ENCODE measurements around the gene CLDN5. TPM values are rescaled to one million over a fixed set of nuclear protein-coding genes. Genes with fewer than 3 reads are reported as not detected.

Gene CLDN5
- total RNA-seq, 1 donor from 2014 or later: 1.6 TPM

- Histone ChIP-seq H3K27me3 (ENCODE audit: control insufficient read depth, insufficient read depth, low read length) (no peaks in the 10 kb centered on the region), H3K36me3 (ENCODE audit: control insufficient read depth, insufficient read depth, low read length) (no peaks in the 10 kb centered on the region), H3K4me3 (ENCODE audit: low read depth, low read length) (no peak overlapping the region)
- no peak for DNase-seq (ENCODE audit: low read depth)
- no peak for TF ChIP-seq CTCF (IDR thresholded peaks at IDR 0.05; ENCODE audit: insufficient read depth, low read length, poor library complexity, severe bottlenecking)
Observed at GRCh38 chr22:19543970-19544708, 19.9 kb upstream of the CLDN5 start.

- Histone ChIP-seq H3K27me3 (ENCODE audit: control insufficient read depth, insufficient read depth, low read length) (no peaks in the 10 kb centered on the region), H3K4me3 (ENCODE audit: low read depth, low read length) (no peak overlapping the region), H3K36me3 (ENCODE audit: control insufficient read depth, insufficient read depth, low read length) (no peaks in the 10 kb centered on the region)
- no peak for DNase-seq (ENCODE audit: low read depth)
- TF ChIP-seq CTCF (IDR thresholded peaks at IDR 0.05; ENCODE audit: insufficient read depth, low read length, poor library complexity, severe bottlenecking): no peak
Observed at GRCh38 chr22:19540394-19540793, 16.2 kb upstream of the CLDN5 start.

GRCh38 chr22:19537941-19538488 lies 13.8 kb upstream of the CLDN5 start:
- no peaks in the 10 kb centered on the region for H3K27me3 ChIP-seq (ENCODE audit: control insufficient read depth, insufficient read depth, low read length)
- no peak for DNase-seq (ENCODE audit: low read depth)
- no peak for TF ChIP-seq CTCF (IDR thresholded peaks at IDR 0.05; ENCODE audit: insufficient read depth, low read length, poor library complexity, severe bottlenecking)
- H3K4me3 ChIP-seq (ENCODE audit: low read depth, low read length): no peak overlapping the region
- no peaks in the 10 kb centered on the region for H3K36me3 ChIP-seq (ENCODE audit: control insufficient read depth, insufficient read depth, low read length)

- H3K4me3 ChIP-seq (ENCODE audit: low read depth, low read length): no peak overlapping the region
- DNase-seq (ENCODE audit: low read depth): no peak
- H3K36me3 ChIP-seq (ENCODE audit: control insufficient read depth, insufficient read depth, low read length): no peaks in the 10 kb centered on the region
- TF ChIP-seq CTCF (IDR thresholded peaks at IDR 0.05; ENCODE audit: insufficient read depth, low read length, poor library complexity, severe bottlenecking): no peak
- no peaks in the 10 kb centered on the region for H3K27me3 ChIP-seq (ENCODE audit: control insufficient read depth, insufficient read depth, low read length)
Observed at GRCh38 chr22:19536564-19536963, 12.4 kb upstream of the CLDN5 start.

GRCh38 chr22:19535001-19535400 lies 10.8 kb upstream of the CLDN5 start:
- Histone ChIP-seq H3K36me3 (ENCODE audit: control insufficient read depth, insufficient read depth, low read length) (no peaks in the 10 kb centered on the region), H3K27me3 (ENCODE audit: control insufficient read depth, insufficient read depth, low read length) (no peaks in the 10 kb centered on the region), H3K4me3 (ENCODE audit: low read depth, low read length) (no peak overlapping the region)
- no peak for TF ChIP-seq CTCF (IDR thresholded peaks at IDR 0.05; ENCODE audit: insufficient read depth, low read length, poor library complexity, severe bottlenecking)
- no peak for DNase-seq (ENCODE audit: low read depth)

- Histone ChIP-seq H3K4me3 (ENCODE audit: low read depth, low read length) (no peak overlapping the region), H3K27me3 (ENCODE audit: control insufficient read depth, insufficient read depth, low read length) (no peaks in the 10 kb centered on the region), H3K36me3 (ENCODE audit: control insufficient read depth, insufficient read depth, low read length) (no peaks in the 10 kb centered on the region)
- no peak for DNase-seq (ENCODE audit: low read depth)
- TF ChIP-seq CTCF (IDR thresholded peaks at IDR 0.05; ENCODE audit: insufficient read depth, low read length, poor library complexity, severe bottlenecking): no peak
Observed at GRCh38 chr22:19533857-19534256, 9.6 kb upstream of the CLDN5 start.
